ENCODE measurements around the gene TMEM245.

DNA sequence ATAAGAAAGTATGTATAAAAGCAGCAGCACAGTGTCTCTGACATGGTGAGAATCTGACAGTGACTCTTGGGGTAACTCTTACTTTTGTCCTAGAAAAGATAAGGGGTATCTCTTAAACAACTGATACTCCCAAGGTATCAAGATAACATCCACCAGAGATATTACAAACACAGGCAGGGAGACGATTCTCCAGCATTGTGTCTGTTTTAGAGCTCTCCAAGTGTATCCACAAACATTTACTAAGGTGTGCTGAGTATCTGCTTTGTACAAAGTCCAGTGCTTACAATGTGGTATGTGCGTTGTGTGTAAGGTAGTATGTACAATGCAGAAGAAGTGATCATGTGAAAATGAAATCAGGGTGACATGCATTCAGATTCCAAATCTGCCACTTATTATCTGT is 4.4 kb upstream of the TMEM245 start:
- TF ChIP-seq, protein P1, sequence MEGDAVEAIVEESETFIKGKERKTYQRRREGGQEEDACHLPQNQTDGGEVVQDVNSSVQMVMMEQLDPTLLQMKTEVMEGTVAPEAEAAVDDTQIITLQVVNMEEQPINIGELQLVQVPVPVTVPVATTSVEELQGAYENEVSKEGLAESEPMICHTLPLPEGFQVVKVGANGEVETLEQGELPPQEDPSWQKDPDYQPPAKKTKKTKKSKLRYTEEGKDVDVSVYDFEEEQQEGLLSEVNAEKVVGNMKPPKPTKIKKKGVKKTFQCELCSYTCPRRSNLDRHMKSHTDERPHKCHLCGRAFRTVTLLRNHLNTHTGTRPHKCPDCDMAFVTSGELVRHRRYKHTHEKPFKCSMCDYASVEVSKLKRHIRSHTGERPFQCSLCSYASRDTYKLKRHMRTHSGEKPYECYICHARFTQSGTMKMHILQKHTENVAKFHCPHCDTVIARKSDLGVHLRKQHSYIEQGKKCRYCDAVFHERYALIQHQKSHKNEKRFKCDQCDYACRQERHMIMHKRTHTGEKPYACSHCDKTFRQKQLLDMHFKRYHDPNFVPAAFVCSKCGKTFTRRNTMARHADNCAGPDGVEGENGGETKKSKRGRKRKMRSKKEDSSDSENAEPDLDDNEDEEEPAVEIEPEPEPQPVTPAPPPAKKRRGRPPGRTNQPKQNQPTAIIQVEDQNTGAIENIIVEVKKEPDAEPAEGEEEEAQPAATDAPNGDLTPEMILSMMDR (IDR thresholded peaks at IDR 0.05) = no peak
- TF ChIP-seq POLR2AphosphoS5 (IDR thresholded peaks at IDR 0.05; ENCODE audit: low read depth, low read length) (no peak), TCF7L2 (IDR thresholded peaks at IDR 0.05; ENCODE audit: low read depth, low read length) (no peak)

All from Panc1 (cell line).